ENCODE data around the gene TNFRSF9. TPM values are rescaled to one million over a fixed set of nuclear protein-coding genes. Genes with fewer than 3 reads are reported as not detected.
"Not testable (repeated sequence)": the region's sequence is repeated elsewhere in the genome, so short reads cannot be mapped to it uniquely, and the experiment has no call there.

The TNFRSF9 gene
- total RNA-seq, 2 donors from 2014 or later, result not detected

DNA sequence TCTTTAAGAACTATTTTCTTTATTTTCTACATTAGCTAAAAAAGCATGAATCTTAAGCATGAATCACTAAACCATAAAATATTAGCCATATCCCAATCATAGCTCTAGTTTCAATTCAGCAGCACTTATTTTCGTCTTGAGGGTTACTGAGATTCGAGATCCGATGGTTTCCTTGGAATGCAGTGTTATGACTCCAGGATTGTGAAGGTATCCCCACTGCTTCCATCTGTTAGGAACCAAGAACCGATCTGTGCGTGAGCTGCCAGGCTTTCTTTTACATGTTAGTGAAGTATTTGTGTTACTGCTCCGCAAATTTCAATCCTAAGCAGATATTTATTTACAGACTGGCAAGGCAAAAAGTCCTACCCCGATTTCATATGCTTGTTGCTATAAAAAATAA, 18.8 kb downstream of the TNFRSF9 start:
- Histone ChIP-seq H3K36me3 (no peaks in the 10 kb centered on the region), H3K9me3 (no peaks in the 10 kb centered on the region), H3K27me3 (no peaks in the 10 kb centered on the region), H3K4me1 (no peaks in the 10 kb centered on the region), H3K4me3 (no peak overlapping the region), H3K27ac (no peak overlapping the region)
- DNase-seq (ENCODE audit: low spot score), result no peak
- TF ChIP-seq CTCF (IDR thresholded peaks at IDR 0.05), result no peak

DNA sequence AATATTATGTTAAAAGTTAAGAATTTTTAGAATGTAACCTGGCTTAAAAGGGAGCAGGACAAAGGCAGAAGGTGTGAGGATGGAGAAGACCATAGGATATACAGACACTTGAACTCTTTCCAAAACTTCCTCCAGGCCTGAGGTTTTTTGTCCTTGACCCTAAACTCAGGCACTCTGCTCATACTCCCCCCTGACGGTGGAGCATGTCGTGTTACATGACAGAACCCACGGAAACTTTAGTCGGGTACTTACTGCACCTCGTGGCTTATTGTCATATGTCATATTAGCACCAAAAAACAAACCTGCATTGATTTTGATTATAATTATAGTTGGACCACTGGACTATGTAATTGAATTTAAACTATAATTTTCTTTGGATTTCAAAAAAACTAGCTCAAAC, 20.8 kb downstream of the TNFRSF9 start:
- Histone ChIP-seq H3K9me3 (no peaks in the 10 kb centered on the region), H3K4me1 (no peaks in the 10 kb centered on the region), H3K36me3 (no peaks in the 10 kb centered on the region), H3K27ac (no peak overlapping the region), H3K27me3 (no peaks in the 10 kb centered on the region), H3K4me3 (no peak overlapping the region)
- TF ChIP-seq CTCF (IDR thresholded peaks at IDR 0.05), result no peak
- no peak for DNase-seq (ENCODE audit: low spot score)

- H3K9me3 ChIP-seq; H3K36me3 ChIP-seq; H3K4me1 ChIP-seq; DNase-seq (ENCODE audit: low spot score); H3K27ac ChIP-seq; H3K27me3 ChIP-seq; H3K4me3 ChIP-seq: not testable (repeated sequence)
Observed at GRCh38 chr1:7917971-7918370, 22.7 kb downstream of the TNFRSF9 start.

- Histone ChIP-seq H3K9me3 (no peaks in the 10 kb centered on the region), H3K36me3 (no peaks in the 10 kb centered on the region), H3K4me1 (no peaks in the 10 kb centered on the region), H3K4me3 (no peak overlapping the region), H3K27ac (no peak overlapping the region), H3K27me3 (no peaks in the 10 kb centered on the region)
- no peak for DNase-seq (ENCODE audit: low spot score)
- no peak for TF ChIP-seq CTCF (IDR thresholded peaks at IDR 0.05)
Observed at GRCh38 chr1:7916501-7916830, 24.2 kb downstream of the TNFRSF9 start.

GRCh38 chr1:7915826-7916500, 24.7 kb downstream of the TNFRSF9 start:
- Histone ChIP-seq H3K27ac (no peak overlapping the region), H3K4me3 (no peak overlapping the region), H3K4me1 (no peaks in the 10 kb centered on the region), H3K27me3 (no peaks in the 10 kb centered on the region), H3K36me3 (no peaks in the 10 kb centered on the region), H3K9me3 (no peaks in the 10 kb centered on the region)
- DNase-seq (ENCODE audit: low spot score), result no peak
- no peak for TF ChIP-seq CTCF (IDR thresholded peaks at IDR 0.05)

DNA sequence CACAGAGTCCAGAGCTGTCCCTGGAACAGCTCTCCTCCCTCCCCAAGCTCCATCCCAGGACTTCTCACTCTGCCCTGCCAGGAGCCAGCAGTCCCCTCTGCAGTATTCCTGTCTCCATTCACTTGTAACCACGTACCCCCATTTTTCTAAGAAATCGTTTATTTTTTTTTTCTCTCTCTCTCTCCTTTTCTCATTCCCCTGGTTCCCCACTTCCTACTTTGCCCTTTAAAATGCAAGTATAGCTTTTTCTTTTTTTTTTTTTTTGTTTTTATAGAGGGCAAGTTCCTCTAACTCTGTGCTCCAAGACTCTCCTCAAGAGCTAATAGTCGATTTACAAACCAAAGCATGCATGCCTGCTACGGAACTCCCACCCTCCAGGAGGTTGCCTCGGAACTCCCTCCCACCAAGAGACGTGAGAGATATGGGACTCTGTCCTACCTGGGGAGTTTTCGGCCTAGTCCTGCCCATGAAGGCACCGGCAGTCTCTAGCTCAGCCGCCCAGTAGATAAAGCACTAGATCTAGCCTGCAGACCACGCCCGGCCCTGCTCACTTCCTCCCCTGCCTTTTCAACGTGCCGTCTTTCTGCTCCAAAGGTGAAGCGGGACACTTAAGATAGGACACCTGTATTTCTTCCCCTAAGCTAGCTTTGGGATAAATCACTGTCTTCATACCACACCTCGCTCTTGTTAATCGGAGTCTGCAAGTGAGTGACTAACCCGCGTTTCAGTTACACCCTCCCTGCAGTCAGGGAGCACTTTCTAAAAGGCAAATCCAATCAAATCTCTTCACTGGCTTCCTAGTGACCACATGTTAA, 27.7 kb downstream of the TNFRSF9 start:
- Histone ChIP-seq H3K36me3 (no peaks in the 10 kb centered on the region), H3K9me3 (no peaks in the 10 kb centered on the region), H3K4me3 (no peak overlapping the region), H3K27me3 (no peaks in the 10 kb centered on the region), H3K4me1 (no peaks in the 10 kb centered on the region), H3K27ac (no peak overlapping the region)
- TF ChIP-seq CTCF (IDR thresholded peaks at IDR 0.05), result no peak
- no peak for DNase-seq (ENCODE audit: low spot score)
